AG04449 (cell line): ENCODE measurements around the gene TEDC2.

Experiments
- CTCF ChIA-PET: fragments of 350-600 bp; formaldehyde crosslinking; extraction: SDS; loops from one replicate; lab custom pipeline; 2021; ENCODE audit warnings: antibody characterized with exemption; lab: Yijun Ruan, JAX
- POLR2A ChIA-PET: fragments of 400-600, 350-600 bp; formaldehyde crosslinking; extraction: SDS; loops from one replicate; lab custom pipeline; 2020; ENCODE audit warnings: antibody characterized with exemption, inconsistent platforms; lab: Yijun Ruan, JAX
- DNase-seq: peaks from one replicate; pipeline ENCODE4 v3.0.0-alpha.2; 2010; ENCODE audit warnings: low read depth, low spot score
- H3K4me3 ChIP-seq: 2 replicates; pipeline ENCODE4 v1.5.1; 2011; ENCODE audit warnings: low read depth, mild to moderate bottlenecking, control low read depth, low read length
- CTCF ChIP-seq: IDR thresholded peaks from one replicate; pipeline ENCODE4 v1.5.1; 2011; ENCODE audit warnings: mild to moderate bottlenecking, moderate library complexity, low read length, control low read depth, inconsistent platforms; ENCODE audit not compliant: insufficient read depth; ENCODE audit errors: missing control alignments

TEDC2 gene

GRCh38 chr16:2470603-2471015 is 10.7 kb downstream of the TEDC2 start:
- DNase-seq = no peak
- ChIA-PET CTCF (interaction anchor here (1.3 kb wide), 1 partner anchor 30 kb away, joined by 3 read pairs; no protein-coding TSS in a partner anchor), POLR2A (interaction anchor here (0.6 to 0.9 kb wide), 4 partner anchors 11 to 248 kb away, joined by 3 read pairs; partner anchors contain the start of gene TEDC2)
- no peak overlapping the region for H3K4me3 ChIP-seq
- no peak for TF ChIP-seq CTCF

- TF ChIP-seq CTCF = no peak
- DNase-seq = no peak
- POLR2A ChIA-PET = interaction anchor here (0.9 kb wide), 1 partner anchor 11 kb away, joined by 3 read pairs; the partner anchor contains the start of gene TEDC2
- CTCF ChIA-PET = interaction anchor here (1.3 kb wide), 1 partner anchor 30 kb away, joined by 3 read pairs; no protein-coding TSS in a partner anchor
- H3K4me3 ChIP-seq = peak within 1 kb of the TSS; percentile 27
These were observed 11.2 kb downstream of the TEDC2 start, which contains the start of gene NTN3 for GRCh38 chr16:2471016-2471652. Gene NTN3 (plus strand): TSS chr16:2471297. CDS start chr16:2471702, 405 bp downstream.

- ChIA-PET POLR2A (no interaction called here), CTCF (interaction anchor here (1.9 kb wide), 1 partner anchor 10 kb away, joined by 4 read pairs; no protein-coding TSS in a partner anchor)
- no peak overlapping the region; the same call in 1 of the 2 replicates for H3K4me3 ChIP-seq
- TF ChIP-seq CTCF = no peak
- no peak for DNase-seq
These were observed 12.0 kb downstream of the TEDC2 start for GRCh38 chr16:2471653-2472487.

GRCh38 chr16:2472488-2472864 is 12.6 kb downstream of the TEDC2 start:
- POLR2A ChIA-PET = interaction anchor here (0.5 kb wide), 1 partner anchor 454 kb away, joined by 3 read pairs; no protein-coding TSS in a partner anchor

GRCh38 chr16:2472885-2473445 is 13.1 kb downstream of the TEDC2 start:
- CTCF ChIA-PET = interaction anchor here (0.6 to 1.9 kb wide), 3 partner anchors 9 to 28 kb away, joined by 3 to 4 read pairs (median 4); no protein-coding TSS in a partner anchor
- DNase-seq = no peak
- H3K4me3 ChIP-seq = peak overlapping the region; percentile 78
- TF ChIP-seq CTCF = no peak
- POLR2A ChIA-PET = interaction anchor here (0.5 kb wide), 1 partner anchor 454 kb away, joined by 3 read pairs; no protein-coding TSS in a partner anchor

More at GRCh38 chr16:2472488-2472864, 12.6 kb downstream of the TEDC2 start:
- no peak overlapping the region for H3K4me3 ChIP-seq
- CTCF ChIA-PET = interaction anchor here (0.9 to 1.9 kb wide), 2 partner anchors 9 to 29 kb away, joined by 4 read pairs; no protein-coding TSS in a partner anchor
- no peak for TF ChIP-seq CTCF
- no peak for DNase-seq
